HEK293 (cell line): ENCODE data around the gene C14orf119.

Experiments used
- CTCF ChIA-PET: fragments of 350-600 bp; formaldehyde crosslinking; extraction: SDS; loops from one replicate; lab custom pipeline; 2021; ENCODE audit warnings: antibody characterized with exemption; lab: Yijun Ruan, JAX
- POLR2A ChIA-PET: fragments of 300-600 bp; formaldehyde crosslinking; extraction: SDS; loops from one replicate; lab custom pipeline; 2020; ENCODE audit warnings: antibody characterized with exemption, inconsistent platforms; lab: Yijun Ruan, JAX
- H3K27ac ChIP-seq: fragments of 200-500 bp; sonication (Bioruptor generic); 2 replicates; pipeline ENCODE4 v1.5.1; 2014; ENCODE audit warnings: low read depth, low read length, control low read depth, inconsistent platforms; ENCODE audit errors: extremely low read depth
- H3K36me3 ChIP-seq, 2 experiments: fragments of 200-500 bp in 1 of 2; sonication (Bioruptor generic) in 1 of 2; 1 replicate in 1 of 2; 2 replicates in 1 of 2; pipeline ENCODE4 v1.5.1; 2014 to 2017; ENCODE audit warnings: inconsistent platforms in 2 of 2, low read length in 2 of 2; ENCODE audit not compliant: control insufficient read depth in 2 of 2, insufficient read depth in 1 of 2
- H3K4me1 ChIP-seq: fragments of 200-500 bp; sonication (Bioruptor generic); 2 replicates; pipeline ENCODE4 v1.5.1; 2014; ENCODE audit warnings: mild to moderate bottlenecking, low read length, inconsistent platforms; ENCODE audit not compliant: control insufficient read depth, insufficient read depth
- H3K4me3 ChIP-seq: 2 replicates; pipeline ENCODE4 v1.5.1; 2011; ENCODE audit warnings: low read depth, mild to moderate bottlenecking, control low read depth, low read length, moderate library complexity
- H3K9me3 ChIP-seq: fragments of 200-500 bp; sonication (Bioruptor generic); 2 replicates; pipeline ENCODE4 v1.5.1; 2014; ENCODE audit warnings: low read depth, low read length, inconsistent platforms; ENCODE audit not compliant: control insufficient read depth, insufficient read depth
- KLF9 ChIP-seq: fragments of 450-650 bp; formaldehyde crosslinking; IDR thresholded peaks from 2 replicates; pipeline ENCODE4 v1.5.1; 2016; ENCODE audit warnings: missing biosample characterization, missing genetic modification characterization, low read depth
- PRDM1 ChIP-seq: fragments of 450-650 bp; formaldehyde crosslinking; IDR thresholded peaks from 2 replicates; pipeline ENCODE4; 2016; ENCODE audit warnings: missing biosample characterization, missing genetic modification characterization
- SP7 ChIP-seq: fragments of 450-650 bp; formaldehyde crosslinking; IDR thresholded peaks from 2 replicates; pipeline ENCODE4 v1.5.1; 2016; ENCODE audit warnings: missing biosample characterization, missing genetic modification characterization
- ZIC2 ChIP-seq: fragments of 450-650 bp; formaldehyde crosslinking; IDR thresholded peaks from 2 replicates; pipeline ENCODE4 v1.5.1; 2016; ENCODE audit warnings: missing biosample characterization, missing genetic modification characterization
- ZNF146 ChIP-seq: fragments of 450-650 bp; formaldehyde crosslinking; IDR thresholded peaks from 2 replicates; pipeline ENCODE4 v1.5.1; 2016; ENCODE audit warnings: missing biosample characterization, missing genetic modification characterization
- ZNF394 ChIP-seq: fragments of 450-650 bp; formaldehyde crosslinking; IDR thresholded peaks from 2 replicates; pipeline ENCODE4 v1.5.1; 2016; ENCODE audit warnings: missing biosample characterization, missing genetic modification characterization, mild to moderate bottlenecking, moderate library complexity, borderline replicate concordance
- ZNF518A ChIP-seq: fragments of 450-650 bp; formaldehyde crosslinking; conservative IDR thresholded peaks from 2 replicates; pipeline ENCODE4 v1.5.1; 2016; ENCODE audit warnings: low read depth, missing biosample characterization, missing genetic modification characterization
- ZNF521 ChIP-seq: fragments of 450-650 bp; formaldehyde crosslinking; IDR thresholded peaks from 2 replicates; pipeline ENCODE4 v1.5.1; 2017; ENCODE audit warnings: missing biosample characterization, mild to moderate bottlenecking, missing genetic modification characterization
- ZNF561 ChIP-seq: fragments of 450-650 bp; IDR thresholded peaks from 2 replicates; pipeline ENCODE4 v1.5.1; 2018; ENCODE audit warnings: missing biosample characterization, missing genetic modification characterization, borderline replicate concordance
- ZNF600 ChIP-seq: fragments of 450-650 bp; formaldehyde crosslinking; IDR thresholded peaks from 2 replicates; pipeline ENCODE4 v1.5.1; 2016; ENCODE audit warnings: missing biosample characterization, missing genetic modification characterization
- ZNF654 ChIP-seq: fragments of 450-650 bp; formaldehyde crosslinking; IDR thresholded peaks from 2 replicates; pipeline ENCODE4 v1.5.1; 2016; ENCODE audit warnings: low read depth, missing biosample characterization, missing genetic modification characterization
- ZNF670 ChIP-seq: fragments of 450-650 bp; formaldehyde crosslinking; IDR thresholded peaks from 2 replicates; pipeline ENCODE4 v1.5.1; 2016; ENCODE audit warnings: missing biosample characterization, missing genetic modification characterization, low read depth
- ZSCAN23 ChIP-seq: fragments of 450-650 bp; formaldehyde crosslinking; IDR thresholded peaks from 2 replicates; pipeline ENCODE4 v1.5.1; 2016; ENCODE audit warnings: missing biosample characterization, missing genetic modification characterization
- TF ChIP-seq, protein P1 (sequence below): fragments of 450-650 bp; formaldehyde crosslinking; conservative IDR thresholded peaks from 2 replicates; pipeline ENCODE4 v1.5.1; 2016; ENCODE audit warnings: low read depth, missing biosample characterization, missing genetic modification characterization
- TF ChIP-seq, protein P2 (sequence below): sonication (generic); formaldehyde crosslinking; IDR thresholded peaks from 2 replicates; pipeline ENCODE4 v1.8.1; 2022; ENCODE audit warnings: mild to moderate bottlenecking, moderate library complexity, missing genetic modification reagents
- TF ChIP-seq, protein P3 (sequence below): fragments of 450-650 bp; formaldehyde crosslinking; IDR thresholded peaks from 2 replicates; pipeline ENCODE4 v1.5.1; 2016; ENCODE audit warnings: missing biosample characterization, missing genetic modification characterization

C14orf119 gene

DNA sequence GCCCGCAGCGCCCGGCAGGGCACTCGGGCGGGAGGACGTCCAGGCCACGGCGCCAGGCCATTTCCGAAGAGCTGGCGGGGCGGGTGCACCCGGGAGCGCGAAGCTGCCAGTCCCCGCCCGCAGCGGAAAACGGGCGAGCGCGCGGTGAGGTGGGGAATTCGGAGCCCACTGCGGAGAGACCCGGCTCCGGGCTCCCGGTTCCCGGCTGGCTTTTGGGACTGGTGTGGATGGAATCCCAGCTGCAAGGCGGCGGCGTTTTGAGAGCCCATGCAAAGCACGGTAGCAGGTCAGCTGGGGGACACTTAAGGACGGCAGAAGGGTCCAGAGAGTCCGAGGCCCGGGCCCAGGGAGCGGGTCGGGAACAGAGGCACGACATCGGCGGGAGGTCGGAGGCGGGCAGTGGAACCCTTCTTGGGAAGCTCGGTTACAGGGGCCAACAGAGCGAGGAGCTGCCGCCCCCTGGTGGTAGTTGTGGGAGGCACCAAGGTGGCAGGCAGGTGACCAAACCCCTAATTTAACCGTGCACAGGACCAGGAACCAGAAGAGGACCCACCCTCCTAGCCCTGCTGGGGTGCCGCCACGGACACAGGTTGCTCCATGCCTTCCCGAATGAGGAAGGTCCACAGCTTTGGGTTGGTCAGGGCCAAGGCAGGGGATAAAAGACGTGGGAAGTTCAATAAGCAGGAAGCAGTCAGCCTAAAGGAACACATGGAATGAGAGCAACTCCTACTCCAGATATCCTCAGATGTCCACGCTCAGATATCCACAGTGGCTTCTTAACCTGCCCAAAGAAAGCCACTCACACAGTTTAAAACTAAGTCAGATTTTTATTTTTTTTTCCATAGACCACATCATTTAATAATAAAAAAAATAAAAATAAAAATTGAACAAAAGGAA, 37.3 kb upstream of the C14orf119 start (continued):
- TF ChIP-seq ZNF518A (tag by site-specific recombination), result no peak
- peak; percentile 66; the same call in 1 of the 2 replicates for TF ChIP-seq ZIC2 (tag by site-specific recombination)
- peak; percentile 80; the same call in 1 of the 2 replicates for TF ChIP-seq ZNF561 (tag by site-specific recombination)
- TF ChIP-seq ZNF600 (tag by site-specific recombination), result peak; percentile 99
- TF ChIP-seq ZNF654, result peak; percentile 63
- TF ChIP-seq SP7 (tag by site-specific recombination), result peak; percentile 86
- TF ChIP-seq, protein P1, sequence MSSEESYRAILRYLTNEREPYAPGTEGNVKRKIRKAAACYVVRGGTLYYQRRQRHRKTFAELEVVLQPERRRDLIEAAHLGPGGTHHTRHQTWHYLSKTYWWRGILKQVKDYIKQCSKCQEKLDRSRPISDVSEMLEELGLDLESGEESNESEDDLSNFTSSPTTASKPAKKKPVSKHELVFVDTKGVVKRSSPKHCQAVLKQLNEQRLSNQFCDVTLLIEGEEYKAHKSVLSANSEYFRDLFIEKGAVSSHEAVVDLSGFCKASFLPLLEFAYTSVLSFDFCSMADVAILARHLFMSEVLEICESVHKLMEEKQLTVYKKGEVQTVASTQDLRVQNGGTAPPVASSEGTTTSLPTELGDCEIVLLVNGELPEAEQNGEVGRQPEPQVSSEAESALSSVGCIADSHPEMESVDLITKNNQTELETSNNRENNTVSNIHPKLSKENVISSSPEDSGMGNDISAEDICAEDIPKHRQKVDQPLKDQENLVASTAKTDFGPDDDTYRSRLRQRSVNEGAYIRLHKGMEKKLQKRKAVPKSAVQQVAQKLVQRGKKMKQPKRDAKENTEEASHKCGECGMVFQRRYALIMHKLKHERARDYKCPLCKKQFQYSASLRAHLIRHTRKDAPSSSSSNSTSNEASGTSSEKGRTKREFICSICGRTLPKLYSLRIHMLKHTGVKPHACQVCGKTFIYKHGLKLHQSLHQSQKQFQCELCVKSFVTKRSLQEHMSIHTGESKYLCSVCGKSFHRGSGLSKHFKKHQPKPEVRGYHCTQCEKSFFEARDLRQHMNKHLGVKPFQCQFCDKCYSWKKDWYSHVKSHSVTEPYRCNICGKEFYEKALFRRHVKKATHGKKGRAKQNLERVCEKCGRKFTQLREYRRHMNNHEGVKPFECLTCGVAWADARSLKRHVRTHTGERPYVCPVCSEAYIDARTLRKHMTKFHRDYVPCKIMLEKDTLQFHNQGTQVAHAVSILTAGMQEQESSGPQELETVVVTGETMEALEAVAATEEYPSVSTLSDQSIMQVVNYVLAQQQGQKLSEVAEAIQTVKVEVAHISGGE, result peak; percentile 34; the same call in 1 of the 2 replicates
- no peak for TF ChIP-seq ZNF146
- peak; percentile 40; the same call in 1 of the 2 replicates for TF ChIP-seq KLF9 (tag by site-specific recombination)
- no peak for TF ChIP-seq ZNF670 (tag by site-specific recombination)
- TF ChIP-seq ZNF394 (tag by site-specific recombination), result peak; percentile 56; the same call in 1 of the 2 replicates

- H3K4me1 ChIP-seq, result peaks cover 4% of the 10 kb centered on the region; the same call in 1 of the 2 replicates
- peaks cover 30 to 64% of the 10 kb centered on the region in 2 experiments for H3K36me3 ChIP-seq
- POLR2A ChIA-PET, result interaction anchor here (0.6 to 2.9 kb wide), 19 partner anchors 7 to 129 kb away, joined by 3 to 33 read pairs (median 9); partner anchors contain the start of genes ACIN1, AJUBA, C14orf119 and HAUS4
- H3K4me3 ChIP-seq, result no peak overlapping the region
- CTCF ChIA-PET, result interaction anchor here (0.6 to 16.2 kb wide), 24 partner anchors 10 to 634 kb away, joined by 3 to 469 read pairs (median 5); partner anchors contain the start of genes AJUBA and HAUS4
- no peaks in the 10 kb centered on the region for H3K9me3 ChIP-seq
- peak overlapping the region; percentile 40; the same call in 1 of the 2 replicates for H3K27ac ChIP-seq
- TF ChIP-seq, protein P2, sequence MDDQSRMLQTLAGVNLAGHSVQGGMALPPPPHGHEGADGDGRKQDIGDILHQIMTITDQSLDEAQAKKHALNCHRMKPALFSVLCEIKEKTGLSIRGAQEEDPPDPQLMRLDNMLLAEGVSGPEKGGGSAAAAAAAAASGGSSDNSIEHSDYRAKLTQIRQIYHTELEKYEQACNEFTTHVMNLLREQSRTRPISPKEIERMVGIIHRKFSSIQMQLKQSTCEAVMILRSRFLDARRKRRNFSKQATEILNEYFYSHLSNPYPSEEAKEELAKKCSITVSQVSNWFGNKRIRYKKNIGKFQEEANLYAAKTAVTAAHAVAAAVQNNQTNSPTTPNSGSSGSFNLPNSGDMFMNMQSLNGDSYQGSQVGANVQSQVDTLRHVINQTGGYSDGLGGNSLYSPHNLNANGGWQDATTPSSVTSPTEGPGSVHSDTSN (CRISPR knock-in tag), result no peak
- TF ChIP-seq, protein P3, sequence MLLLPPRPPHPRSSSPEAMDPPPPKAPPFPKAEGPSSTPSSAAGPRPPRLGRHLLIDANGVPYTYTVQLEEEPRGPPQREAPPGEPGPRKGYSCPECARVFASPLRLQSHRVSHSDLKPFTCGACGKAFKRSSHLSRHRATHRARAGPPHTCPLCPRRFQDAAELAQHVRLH (tag by site-specific recombination), result no peak
- TF ChIP-seq PRDM1 (peak; percentile 60), ZNF518A (tag by site-specific recombination) (no peak), ZSCAN23 (tag by site-specific recombination) (no peak), ZNF521 (tag by site-specific recombination) (no peak)
Measured at GRCh38 chr14:23058654-23059504, 36.4 kb upstream of the C14orf119 start.
